AG09319 (cell line): ENCODE results near the gene ABCB9.

Source experiments
- DNase-seq: peaks from one replicate; pipeline ENCODE4 v3.0.0-alpha.2; 2010; ENCODE audit warnings: low read depth; ENCODE audit errors: extremely low read depth
- TF ChIP-seq, protein P1 (sequence below): IDR thresholded peaks from 2 replicates; pipeline ENCODE4 v1.5.1; 2011; ENCODE audit warnings: low read depth, mild to moderate bottlenecking, inconsistent platforms, low read length, moderate library complexity

Gene ABCB9

DNA sequence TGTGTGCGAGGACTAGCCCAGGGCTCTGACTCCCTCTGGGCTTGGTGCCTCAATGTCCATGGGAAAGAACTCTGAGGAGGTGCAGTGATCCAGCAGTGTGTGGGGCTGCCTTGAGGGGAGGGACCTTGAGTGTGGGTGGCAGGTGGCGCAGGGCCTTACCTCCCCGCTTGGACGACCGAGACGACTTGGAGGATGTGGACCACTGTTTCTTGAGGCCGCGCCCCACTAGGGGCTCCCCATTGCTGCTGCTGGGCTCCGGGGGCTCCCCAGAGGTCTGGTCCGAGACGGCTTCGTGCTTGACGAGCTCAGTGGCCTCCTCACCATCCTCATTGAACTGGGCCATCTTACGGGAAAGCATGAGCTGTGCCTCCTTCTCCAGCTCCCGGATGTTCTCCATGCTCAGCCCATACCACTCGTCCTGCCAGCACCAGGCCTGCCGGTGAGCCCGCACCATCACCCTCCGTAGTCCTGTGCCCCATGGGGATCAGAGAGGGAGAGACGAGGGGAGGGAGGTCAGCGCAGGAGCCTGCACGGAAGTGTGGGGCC, 38.9 kb upstream of the ABCB9 start:
- TF ChIP-seq, protein P1, sequence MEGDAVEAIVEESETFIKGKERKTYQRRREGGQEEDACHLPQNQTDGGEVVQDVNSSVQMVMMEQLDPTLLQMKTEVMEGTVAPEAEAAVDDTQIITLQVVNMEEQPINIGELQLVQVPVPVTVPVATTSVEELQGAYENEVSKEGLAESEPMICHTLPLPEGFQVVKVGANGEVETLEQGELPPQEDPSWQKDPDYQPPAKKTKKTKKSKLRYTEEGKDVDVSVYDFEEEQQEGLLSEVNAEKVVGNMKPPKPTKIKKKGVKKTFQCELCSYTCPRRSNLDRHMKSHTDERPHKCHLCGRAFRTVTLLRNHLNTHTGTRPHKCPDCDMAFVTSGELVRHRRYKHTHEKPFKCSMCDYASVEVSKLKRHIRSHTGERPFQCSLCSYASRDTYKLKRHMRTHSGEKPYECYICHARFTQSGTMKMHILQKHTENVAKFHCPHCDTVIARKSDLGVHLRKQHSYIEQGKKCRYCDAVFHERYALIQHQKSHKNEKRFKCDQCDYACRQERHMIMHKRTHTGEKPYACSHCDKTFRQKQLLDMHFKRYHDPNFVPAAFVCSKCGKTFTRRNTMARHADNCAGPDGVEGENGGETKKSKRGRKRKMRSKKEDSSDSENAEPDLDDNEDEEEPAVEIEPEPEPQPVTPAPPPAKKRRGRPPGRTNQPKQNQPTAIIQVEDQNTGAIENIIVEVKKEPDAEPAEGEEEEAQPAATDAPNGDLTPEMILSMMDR = no peak
- no peak for DNase-seq

DNA sequence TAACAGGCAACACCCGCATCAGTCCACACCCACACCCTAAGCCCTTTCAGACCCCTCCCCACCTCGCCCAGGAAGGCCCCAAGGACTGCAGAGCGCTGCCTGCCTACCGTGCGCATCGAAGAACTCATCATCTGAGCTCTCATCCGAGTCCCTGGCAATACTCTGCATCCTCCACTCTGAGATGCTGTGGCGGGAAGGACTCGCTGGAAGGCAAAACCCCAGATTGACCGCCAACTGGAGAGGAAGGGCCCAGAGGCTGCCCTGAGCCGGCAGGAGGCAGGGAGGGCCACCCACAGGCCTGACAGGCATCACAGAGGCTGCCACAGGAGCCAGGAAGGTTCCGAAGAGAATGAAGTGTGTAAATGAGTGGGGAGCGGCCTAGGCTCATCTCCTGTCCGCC, 38.0 kb upstream of the ABCB9 start:
- DNase-seq = no peak
- TF ChIP-seq, protein P1 = no peak

DNA sequence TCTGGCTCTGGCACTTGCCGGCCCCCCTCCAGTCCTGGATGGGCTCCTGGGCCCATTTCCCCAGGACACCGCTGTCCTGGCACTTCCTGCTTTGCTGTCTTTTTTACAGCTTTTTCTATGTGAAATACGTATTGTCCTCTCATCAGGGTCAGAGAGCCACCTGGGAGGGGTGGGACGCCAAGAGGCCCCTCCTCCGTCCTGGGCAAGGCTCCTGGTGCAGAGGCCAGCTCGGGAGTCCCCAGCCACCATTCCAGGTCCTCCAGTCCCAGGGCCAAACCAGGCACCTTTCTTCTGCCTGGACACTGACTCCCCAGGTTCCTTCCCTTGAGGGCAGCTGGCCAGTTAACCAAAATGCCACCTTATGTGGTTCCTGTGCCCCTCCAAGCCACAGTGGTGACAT, 37.0 kb upstream of the ABCB9 start:
- no peak for DNase-seq

DNA sequence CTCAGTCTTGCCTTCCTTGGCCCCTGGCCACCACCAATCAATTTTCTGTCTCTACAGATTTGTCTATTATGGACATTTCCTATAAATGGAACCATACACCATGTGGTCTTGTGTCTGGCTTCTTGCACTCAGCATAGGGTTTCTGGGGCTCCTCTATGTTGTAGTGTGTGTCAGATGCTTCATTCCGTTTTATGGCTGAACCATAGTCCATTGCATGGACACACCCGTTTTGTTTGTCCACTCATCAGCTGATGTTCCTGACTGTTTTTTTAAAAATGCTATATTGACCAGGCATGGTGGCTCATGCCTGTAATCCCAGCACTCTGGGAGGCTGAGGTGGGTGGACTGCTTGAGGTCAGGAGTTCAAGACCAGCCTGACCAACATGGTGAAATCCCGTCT, 35.2 kb upstream of the ABCB9 start:
- TF ChIP-seq, protein P1 = no peak
- no peak for DNase-seq

More for the DNA sequence above, 37.0 kb upstream of the ABCB9 start:
- TF ChIP-seq, protein P1 = no peak

DNA sequence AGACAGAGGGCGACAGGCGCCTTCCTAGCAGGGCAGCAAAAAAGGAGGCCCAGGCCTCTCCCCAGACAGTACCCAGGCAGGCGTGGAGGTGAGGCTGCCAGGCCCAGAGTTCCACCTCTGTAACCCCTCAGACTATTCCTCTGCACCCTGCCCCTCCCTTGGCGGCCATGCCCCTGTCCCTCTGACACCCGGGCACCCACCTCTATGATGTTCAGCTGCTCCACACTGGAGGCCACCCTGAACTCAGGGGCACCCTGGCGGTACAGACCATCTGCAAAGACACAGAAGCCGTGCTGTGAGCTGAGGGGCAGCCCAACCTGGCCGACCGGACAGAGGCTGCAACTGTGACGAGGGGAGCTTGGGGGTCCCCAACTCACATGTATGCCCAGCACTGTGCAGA, 34.3 kb upstream of the ABCB9 start:
- TF ChIP-seq, protein P1 = no peak
- DNase-seq = no peak

DNA sequence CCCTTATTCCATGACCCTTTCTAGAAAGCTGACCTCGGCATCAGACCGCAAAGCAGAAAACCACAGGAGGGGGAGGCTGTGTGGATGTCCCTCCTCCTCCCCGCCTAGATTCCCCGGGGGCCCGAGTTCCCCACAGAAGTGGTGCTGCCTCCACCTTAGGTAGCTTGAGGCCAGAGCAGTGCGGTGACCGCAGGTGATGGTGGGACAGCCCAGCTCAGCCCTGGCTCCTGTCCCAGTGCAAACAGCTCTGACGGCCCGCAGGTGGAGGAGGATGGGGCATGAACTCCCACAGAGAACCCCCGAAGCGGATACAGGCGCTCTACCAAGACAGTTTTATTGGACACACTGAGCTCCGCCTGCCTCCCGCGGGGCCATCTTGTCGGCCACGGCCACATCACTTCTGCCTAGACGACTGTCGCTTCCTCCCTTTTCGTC, 33.7 kb upstream of the ABCB9 start:
- TF ChIP-seq, protein P1 = no peak
- no peak for DNase-seq

DNA sequence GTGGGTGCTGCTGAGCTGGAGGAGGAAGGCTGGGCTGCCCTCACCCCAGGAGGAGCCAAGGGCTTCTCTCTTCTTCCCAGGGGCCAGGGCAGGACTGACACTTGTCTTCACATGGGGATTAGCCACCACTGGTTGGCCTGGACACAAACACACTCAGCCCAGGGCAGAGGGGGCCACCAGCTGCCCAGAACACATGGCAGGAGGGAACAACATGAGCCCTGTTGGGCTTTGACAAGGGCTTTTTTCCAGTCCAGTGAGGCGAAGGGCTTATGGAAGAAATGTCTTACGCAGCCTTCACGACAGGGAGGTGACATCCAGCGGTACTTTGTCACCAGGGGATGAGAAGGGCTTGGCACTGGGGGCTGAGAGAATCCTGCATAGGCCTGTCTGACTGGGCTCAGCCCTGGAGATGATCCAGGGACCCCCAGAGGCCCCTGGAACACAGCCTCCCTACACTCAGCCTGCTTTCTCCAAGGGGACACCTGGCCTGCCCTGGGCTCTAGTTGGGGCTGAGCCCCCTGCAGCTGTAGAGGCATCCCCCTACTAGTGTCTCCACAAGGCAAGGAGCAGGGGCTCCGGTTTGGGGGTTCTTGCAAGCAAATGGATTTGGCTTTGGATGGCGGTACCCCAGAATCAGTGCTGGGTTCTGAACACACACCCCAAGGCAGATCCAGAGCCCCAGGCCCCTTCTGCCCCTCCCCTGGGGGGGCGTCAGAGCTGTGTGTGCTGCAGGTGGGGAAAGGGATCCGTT, 33.1 kb upstream of the ABCB9 start:
- TF ChIP-seq, protein P1 = no peak
- DNase-seq = no peak
